PC-3 (cell line): Measurements from ENCODE around the gene ZBTB45. TPM values are rescaled to one million over a fixed set of nuclear protein-coding genes. Genes with fewer than 3 reads are reported as not detected.

Source experiments
- ATAC-seq: fragments of 200-7000 bp; cut with Tn5 transposase; 2 replicates; pipeline ENCODE4 v1.9.1; 2020; ENCODE audit warnings: mild to moderate bottlenecking, moderate library complexity
- BruUV-seq: library from RNA; stranded (reverse); fragments of 400-500 nt; replicated peaks from 2 replicates; lab custom pipeline; 2021; lab: Mats Ljungman, UMichigan
- CTCF ChIA-PET: fragments of 300-600 bp; sonication (Branson Sonifier 250); formaldehyde crosslinking; loops from one replicate; lab custom pipeline; 2022; ENCODE audit warnings: antibody characterized with exemption; lab: Charles Lee
- POLR2A ChIA-PET: fragments of 300-600 bp; sonication (Branson Sonifier 250); formaldehyde crosslinking; loops from one replicate; lab custom pipeline; 2022; ENCODE audit warnings: antibody characterized with exemption; ENCODE audit not compliant: unreplicated experiment; lab: Charles Lee
- DNase-seq: peaks from one replicate; pipeline ENCODE4 v3.0.0-alpha.2; 2015
- H2AFZ ChIP-seq: fragments of 300-600 bp; sonication (generic); 2 replicates; pipeline ENCODE4 v1.6.0; 2016; ENCODE audit warnings: antibody characterized with exemption, low read length
- H3F3A ChIP-seq: fragments of 300-600 bp; sonication (generic); one replicate; pipeline ENCODE4 v1.6.0; 2017; ENCODE audit warnings: antibody characterized with exemption, low read length, control low read depth, mild to moderate bottlenecking; ENCODE audit not compliant: unreplicated experiment
- H3K27ac ChIP-seq: fragments of 300-600 bp; sonication (generic); 2 replicates; pipeline ENCODE4 v1.5.1; 2016; ENCODE audit warnings: mild to moderate bottlenecking, low read length
- H3K27me3 ChIP-seq: fragments of 300-600 bp; sonication (generic); 2 replicates; pipeline ENCODE4 v1.6.1; 2016; ENCODE audit warnings: low read length, mixed read lengths
- H3K36me3 ChIP-seq: fragments of 300-600 bp; sonication (generic); 2 replicates; pipeline ENCODE4 v1.6.1; 2016; ENCODE audit warnings: low read depth, mixed run types, low read length, mixed read lengths
- H3K4me1 ChIP-seq: fragments of 300-600 bp; sonication (generic); 2 replicates; pipeline ENCODE4 v1.5.1; 2016; ENCODE audit warnings: low read length; ENCODE audit not compliant: insufficient read depth
- H3K4me2 ChIP-seq: fragments of 300-600 bp; sonication (generic); 2 replicates; pipeline ENCODE4 v1.6.0; 2016; ENCODE audit warnings: low read length
- H3K4me3 ChIP-seq: fragments of 300-600 bp; sonication (generic); 2 replicates; pipeline ENCODE4 v1.5.1; 2016; ENCODE audit warnings: mild to moderate bottlenecking, low read length, mixed read lengths
- H3K79me2 ChIP-seq: fragments of 300-600 bp; sonication (generic); 2 replicates; pipeline ENCODE4 v1.6.1; 2017; ENCODE audit warnings: low read length, mixed read lengths
- H3K9ac ChIP-seq: fragments of 300-600 bp; sonication (generic); 2 replicates; pipeline ENCODE4 v1.6.0; 2016; ENCODE audit warnings: mild to moderate bottlenecking, low read length
- H3K9me2 ChIP-seq: fragments of 300-600 bp; sonication (generic); replicated peaks from 2 replicates; pipeline ENCODE4 v1.6.1; 2016; ENCODE audit warnings: mixed run types, low read length, mixed read lengths
- H3K9me3 ChIP-seq: fragments of 300-600 bp; sonication (generic); 2 replicates; pipeline ENCODE4 v1.6.1; 2016; ENCODE audit warnings: low read length, mixed read lengths
- H4K20me1 ChIP-seq: fragments of 300-600 bp; sonication (generic); 2 replicates; pipeline ENCODE4 v1.6.1; 2016; ENCODE audit warnings: low read length, mixed read lengths
- EZH2 ChIP-seq: fragments of 300-600 bp; sonication (generic); IDR thresholded peaks from one replicate; pipeline ENCODE4 v1.6.1; 2017; ENCODE audit warnings: antibody characterized with exemption, mild to moderate bottlenecking, low read length; ENCODE audit not compliant: unreplicated experiment
- EZH2phosphoT487 ChIP-seq: fragments of 300-600 bp; sonication (generic); IDR thresholded peaks from 2 replicates; pipeline ENCODE4 v1.6.1; 2018; ENCODE audit warnings: mild to moderate bottlenecking, antibody characterized with exemption, low read length, borderline replicate concordance
- intact Hi-C: fragments of 100-400 bp; cut with micrococcal nuclease; formaldehyde crosslinking; loops from 2 replicates; pipeline ENCODE4 v1.9.0; 2023
- total RNA-seq: library from RNA; depleted of rRNA; stranded (reverse); fragments of >200 nt; gene quantifications from 2 replicates; pipeline ENCODE4 v1.2.3, GENCODE V29; 2014
- TF ChIP-seq, protein P1 (sequence below): fragments of 300-600 bp; sonication (generic); conservative IDR thresholded peaks from 2 replicates; pipeline ENCODE4 v1.5.1; 2017; ENCODE audit warnings: antibody characterized with exemption, low read depth, mild to moderate bottlenecking, low read length

ZBTB45 gene
- total RNA-seq, 1 experiment from 2014 or later = 14.0 TPM

DNA sequence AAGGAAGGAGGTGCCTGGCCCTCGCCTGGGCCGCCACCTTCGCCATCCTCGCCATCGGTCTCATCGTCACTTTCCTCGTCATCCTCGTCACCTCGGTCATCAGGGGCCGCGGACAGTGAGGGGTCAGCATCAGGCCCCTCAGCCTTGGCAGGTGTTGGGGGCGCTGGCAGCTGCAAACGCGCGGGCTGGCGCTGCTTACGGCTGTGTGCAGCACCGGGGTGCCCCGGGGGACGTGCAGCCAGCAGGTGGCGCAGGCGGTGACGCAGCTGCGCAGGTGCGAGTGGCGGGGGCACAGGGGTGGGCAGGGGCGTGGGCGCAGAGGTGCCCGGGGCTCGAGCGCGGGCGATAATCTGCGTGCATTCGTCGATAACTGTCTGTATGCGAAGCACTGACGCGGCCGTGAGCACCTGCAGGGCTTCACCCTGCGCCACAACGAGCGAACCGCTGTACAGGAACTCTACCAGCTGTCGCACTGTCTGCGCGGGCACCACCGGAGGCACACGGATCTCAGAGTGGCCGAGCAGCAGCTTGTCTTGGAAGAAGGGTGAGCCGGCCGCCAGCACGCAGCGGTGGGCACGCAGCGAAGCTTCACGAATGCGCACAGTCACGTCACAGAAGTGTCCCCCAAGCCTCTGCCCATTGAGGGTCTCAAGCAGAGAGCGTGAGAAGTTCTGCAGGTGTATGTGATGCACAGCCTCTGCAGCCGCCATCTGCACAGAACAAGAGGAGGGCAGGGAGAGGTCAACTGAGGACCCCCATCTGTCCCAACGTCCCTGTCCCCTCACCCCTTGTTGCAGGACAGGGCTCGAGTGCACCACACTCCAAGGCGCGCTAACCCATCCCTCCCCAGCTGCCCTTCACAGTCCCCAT is 2.4 kb downstream of the ZBTB45 start:
- Histone ChIP-seq H3F3A (no peaks in the 10 kb centered on the region), H2AFZ (no peak overlapping the region), H3K9me3 (no peaks in the 10 kb centered on the region), H4K20me1 (no peaks in the 10 kb centered on the region), H3K4me2 (no peak overlapping the region), H3K4me3 (no peak overlapping the region), H3K27ac (no peak overlapping the region), H3K9ac (no peak overlapping the region), H3K27me3 (no peaks in the 10 kb centered on the region), H3K36me3 (peaks cover 17% of the 10 kb centered on the region), H3K9me2 (no peaks in the 10 kb centered on the region), H3K79me2 (peaks cover 44% of the 10 kb centered on the region), H3K4me1 (peaks cover 16% of the 10 kb centered on the region)
- no TSS peak for BruUV-seq
- TF ChIP-seq EZH2phosphoT487 = no peak
- TF ChIP-seq, protein P1, sequence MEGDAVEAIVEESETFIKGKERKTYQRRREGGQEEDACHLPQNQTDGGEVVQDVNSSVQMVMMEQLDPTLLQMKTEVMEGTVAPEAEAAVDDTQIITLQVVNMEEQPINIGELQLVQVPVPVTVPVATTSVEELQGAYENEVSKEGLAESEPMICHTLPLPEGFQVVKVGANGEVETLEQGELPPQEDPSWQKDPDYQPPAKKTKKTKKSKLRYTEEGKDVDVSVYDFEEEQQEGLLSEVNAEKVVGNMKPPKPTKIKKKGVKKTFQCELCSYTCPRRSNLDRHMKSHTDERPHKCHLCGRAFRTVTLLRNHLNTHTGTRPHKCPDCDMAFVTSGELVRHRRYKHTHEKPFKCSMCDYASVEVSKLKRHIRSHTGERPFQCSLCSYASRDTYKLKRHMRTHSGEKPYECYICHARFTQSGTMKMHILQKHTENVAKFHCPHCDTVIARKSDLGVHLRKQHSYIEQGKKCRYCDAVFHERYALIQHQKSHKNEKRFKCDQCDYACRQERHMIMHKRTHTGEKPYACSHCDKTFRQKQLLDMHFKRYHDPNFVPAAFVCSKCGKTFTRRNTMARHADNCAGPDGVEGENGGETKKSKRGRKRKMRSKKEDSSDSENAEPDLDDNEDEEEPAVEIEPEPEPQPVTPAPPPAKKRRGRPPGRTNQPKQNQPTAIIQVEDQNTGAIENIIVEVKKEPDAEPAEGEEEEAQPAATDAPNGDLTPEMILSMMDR = peak; percentile 40
- TF ChIP-seq EZH2 = no peak
- CTCF ChIA-PET = no interaction called here
- ATAC-seq = no peak
- DNase-seq = no peak
- intact Hi-C loops = no loop called here
- POLR2A ChIA-PET = no interaction called here

DNA sequence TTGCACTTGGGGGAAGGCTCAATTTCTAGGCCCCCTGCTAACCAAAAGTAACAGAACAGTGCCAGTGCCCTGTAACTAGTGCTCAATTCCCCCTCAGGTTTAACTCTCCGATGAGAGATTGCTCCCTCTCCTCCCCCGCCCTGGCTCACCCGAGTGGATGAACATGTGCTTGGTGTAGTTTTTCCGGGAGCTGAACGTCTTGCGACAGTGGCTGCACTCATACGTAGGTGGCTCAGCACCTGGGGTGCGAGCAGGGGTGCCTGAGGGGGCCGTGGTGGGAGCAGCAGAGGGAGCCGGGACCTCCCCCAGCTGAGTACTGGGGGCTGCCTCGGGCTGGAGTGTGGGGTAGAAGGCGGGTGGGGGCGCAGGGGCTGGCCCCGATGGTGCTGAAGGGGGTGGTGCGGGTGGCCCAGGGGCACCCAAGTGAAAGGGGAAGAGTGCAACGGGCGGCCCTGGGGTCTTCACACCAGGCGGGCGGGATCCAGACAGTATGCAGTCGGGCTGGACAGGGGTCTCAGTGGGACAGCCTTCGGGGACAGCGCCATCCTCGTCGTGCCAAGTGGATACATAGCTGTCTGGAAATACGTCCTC is 3.3 kb downstream of the ZBTB45 start:
- Histone ChIP-seq H3K9ac (no peak overlapping the region), H3K4me3 (no peak overlapping the region), H3K9me3 (no peaks in the 10 kb centered on the region), H3K9me2 (no peaks in the 10 kb centered on the region), H3K79me2 (peaks cover 44% of the 10 kb centered on the region), H3K27me3 (no peaks in the 10 kb centered on the region), H3K36me3 (peaks cover 17% of the 10 kb centered on the region), H3K4me1 (peaks cover 16% of the 10 kb centered on the region), H4K20me1 (no peaks in the 10 kb centered on the region), H3K4me2 (no peak overlapping the region), H3K27ac (no peak overlapping the region), H3F3A (no peaks in the 10 kb centered on the region), H2AFZ (no peak overlapping the region)
- BruUV-seq = no TSS peak
- intact Hi-C loops = no loop called here
- DNase-seq = no peak
- TF ChIP-seq EZH2 = no peak
- TF ChIP-seq, protein P1 = no peak
- TF ChIP-seq EZH2phosphoT487 = no peak
- ChIA-PET POLR2A (no interaction called here), CTCF (no interaction called here)
- no peak for ATAC-seq

DNA sequence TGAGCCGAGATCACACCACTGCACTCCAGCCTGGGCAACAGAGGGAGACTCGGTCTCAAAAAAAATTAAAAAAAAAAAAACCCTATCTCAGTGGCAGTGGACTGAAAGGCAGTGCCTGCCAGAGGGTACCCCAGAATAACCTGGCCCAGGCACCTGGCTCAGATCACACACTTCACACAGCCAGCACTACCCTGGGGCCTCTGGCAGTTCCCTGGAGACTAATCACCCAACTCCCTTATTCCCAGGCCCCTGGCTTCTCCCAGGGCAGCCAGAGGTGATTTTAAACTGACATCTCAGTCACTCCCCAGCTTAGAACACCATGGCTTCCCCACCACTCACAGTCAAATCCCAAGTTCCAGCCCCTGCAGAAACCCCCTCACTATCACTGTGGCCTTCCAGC is 4.4 kb downstream of the ZBTB45 start:
- H3K4me3 ChIP-seq = no peak overlapping the region
- H3K27ac ChIP-seq = no peak overlapping the region
- H2AFZ ChIP-seq = no peak overlapping the region
- ChIA-PET CTCF (no interaction called here), POLR2A (no interaction called here)
- no peak for DNase-seq
- intact Hi-C loops = no loop called here
- H3K4me1 ChIP-seq = peaks cover 12% of the 10 kb centered on the region
- H3K9me2 ChIP-seq = no peaks in the 10 kb centered on the region
- no peaks in the 10 kb centered on the region for H3K9me3 ChIP-seq
- no TSS peak for BruUV-seq
- no peaks in the 10 kb centered on the region for H4K20me1 ChIP-seq
- H3K79me2 ChIP-seq = peaks cover 44% of the 10 kb centered on the region
- TF ChIP-seq EZH2phosphoT487 = no peak
- no peak for TF ChIP-seq EZH2
- TF ChIP-seq, protein P1 = no peak
- H3F3A ChIP-seq = no peaks in the 10 kb centered on the region
- no peaks in the 10 kb centered on the region for H3K27me3 ChIP-seq
- H3K4me2 ChIP-seq = no peak overlapping the region
- ATAC-seq = no peak
- peaks cover 17% of the 10 kb centered on the region for H3K36me3 ChIP-seq
- no peak overlapping the region for H3K9ac ChIP-seq
